BLaER1 treated with 17β-estradiol and CSF1 and Interleukin-3, amounts not matched to agents 10 nM and 100 nM (cell line): Measurements from ENCODE around the gene COL18A1.

Experiments used
- H3K27ac ChIP-seq, 11 experiments: shearing (Covaris generic); formaldehyde crosslinking; 2 replicates each; pipeline ENCODE4 v1.8.1; 2022
- H3K27me3 ChIP-seq, 11 experiments: shearing (Covaris generic); formaldehyde crosslinking; 2 replicates each; pipeline ENCODE4 v1.8.1; 2022
- H3K36me3 ChIP-seq, 11 experiments: shearing (Covaris generic); formaldehyde crosslinking; 2 replicates each; pipeline ENCODE4 v1.8.1; 2022
- H3K4me1 ChIP-seq, 10 experiments: shearing (Covaris generic); formaldehyde crosslinking; 2 replicates each; pipeline ENCODE4 v1.8.1; 2022
- H3K4me2 ChIP-seq, 11 experiments: shearing (Covaris generic); formaldehyde crosslinking; 2 replicates each; pipeline ENCODE4 v1.8.1; 2022
- H3K4me3 ChIP-seq, 10 experiments: shearing (Covaris generic); formaldehyde crosslinking; 2 replicates each; pipeline ENCODE4 v1.8.1; 2022
- H3K9ac ChIP-seq, 11 experiments: shearing (Covaris generic); formaldehyde crosslinking; 2 replicates each; pipeline ENCODE4 v1.8.1; 2022
- H3K9me3 ChIP-seq, 11 experiments: shearing (Covaris generic); formaldehyde crosslinking; replicated peaks in 1 of 11; 2 replicates each; pipeline ENCODE4 v1.8.1; 2022
- H4K20me1 ChIP-seq, 11 experiments: shearing (Covaris generic); formaldehyde crosslinking; 2 replicates each; pipeline ENCODE4 v1.8.1; 2022
- Cebpa-rat ChIP-seq, 11 experiments: shearing (Covaris generic); IDR thresholded peaks; 2 replicates each; pipeline ENCODE4 v1.8.1; 2022

Gene COL18A1

GRCh38 chr21:45468051-45468970, 63.3 kb downstream of the COL18A1 start:
- no peaks in the 10 kb centered on the region for H3K36me3 ChIP-seq
- H3K27me3 ChIP-seq: peaks cover 0 to 11% (median 0%) of the 10 kb centered on the region in 11 experiments; a peak in 4 of 22 replicates
- H4K20me1 ChIP-seq: peaks cover 0 to 4% (median 0%) of the 10 kb centered on the region in 11 experiments; a peak in 1 of 22 replicates
- no peak overlapping the region for H3K9ac ChIP-seq
- peaks cover 17 to 74% (median 64%) of the 10 kb centered on the region in 10 experiments for H3K4me1 ChIP-seq
- H3K9me3 ChIP-seq: no peaks in the 10 kb centered on the region
- H3K4me3 ChIP-seq: no peak overlapping the region
- H3K4me2 ChIP-seq: no peak overlapping the region
- no peak for TF ChIP-seq Cebpa-rat (IDR thresholded peaks at IDR 0.05)
- no peak overlapping the region for H3K27ac ChIP-seq

GRCh38 chr21:45468971-45469272, 64.0 kb downstream of the COL18A1 start:
- no peak overlapping the region for H3K4me2 ChIP-seq
- H3K9me3 ChIP-seq: no peaks in the 10 kb centered on the region
- H3K36me3 ChIP-seq: no peaks in the 10 kb centered on the region
- peaks cover 0 to 12% (median 0%) of the 10 kb centered on the region in 11 experiments; a peak in 4 of 22 replicates for H3K27me3 ChIP-seq
- peaks cover 0 to 4% (median 0%) of the 10 kb centered on the region in 11 experiments; a peak in 1 of 22 replicates for H4K20me1 ChIP-seq
- no peak for TF ChIP-seq Cebpa-rat (IDR thresholded peaks at IDR 0.05)
- no peak overlapping the region for H3K27ac ChIP-seq
- H3K4me3 ChIP-seq: no peak overlapping the region
- peaks cover 17 to 74% (median 64%) of the 10 kb centered on the region in 10 experiments for H3K4me1 ChIP-seq
- H3K9ac ChIP-seq: no peak overlapping the region

GRCh38 chr21:45469273-45470086, 64.5 kb downstream of the COL18A1 start:
- Histone ChIP-seq H3K27ac (no peak overlapping the region), H3K4me3 (no peak overlapping the region), H3K4me2 (peak overlapping the region in 7 of 11 experiments; percentile 21 to 84 (median 81); a peak in 9 of 22 replicates), H4K20me1 (peaks cover 0 to 4% (median 0%) of the 10 kb centered on the region in 11 experiments; a peak in 1 of 22 replicates), H3K27me3 (peaks cover 0 to 12% (median 0%) of the 10 kb centered on the region in 11 experiments; a peak in 4 of 22 replicates), H3K4me1 (peaks cover 17 to 69% (median 58%) of the 10 kb centered on the region in 10 experiments), H3K9me3 (peaks cover 0 to 1% (median 0%) of the 10 kb centered on the region in 11 experiments; a peak in 4 of 22 replicates), H3K9ac (no peak overlapping the region), H3K36me3 (no peaks in the 10 kb centered on the region)
- no peak for TF ChIP-seq Cebpa-rat (IDR thresholded peaks at IDR 0.05)

- H3K4me3 ChIP-seq: no peak overlapping the region
- no peak overlapping the region for H3K27ac ChIP-seq
- no peak for TF ChIP-seq Cebpa-rat (IDR thresholded peaks at IDR 0.05)
- no peaks in the 10 kb centered on the region for H3K36me3 ChIP-seq
- peak overlapping the region in 8 of 11 experiments; percentile 59 to 85 (median 82); a peak in 16 of 22 replicates for H3K4me2 ChIP-seq
- H3K9ac ChIP-seq: no peak overlapping the region
- peaks cover 17 to 63% (median 52%) of the 10 kb centered on the region in 10 experiments for H3K4me1 ChIP-seq
- H3K9me3 ChIP-seq: peaks cover 0 to 4% (median 0%) of the 10 kb centered on the region in 11 experiments; a peak in 4 of 22 replicates
- H4K20me1 ChIP-seq: peaks cover 0 to 4% (median 0%) of the 10 kb centered on the region in 11 experiments; a peak in 1 of 22 replicates
- H3K27me3 ChIP-seq: peaks cover 0 to 12% (median 0%) of the 10 kb centered on the region in 11 experiments; a peak in 4 of 22 replicates
Measured at GRCh38 chr21:45470087-45470515, 65.1 kb downstream of the COL18A1 start.

- no peaks in the 10 kb centered on the region for H3K36me3 ChIP-seq
- H3K9ac ChIP-seq: peak overlapping the region in 5 of 11 experiments; percentile 2 to 32 (median 17); a peak in 2 of 22 replicates
Measured at GRCh38 chr21:45470773-45471524, 66.0 kb downstream of the COL18A1 start.

GRCh38 chr21:45471525-45472221, 66.7 kb downstream of the COL18A1 start:
- Histone ChIP-seq H3K4me2 (peak overlapping the region; percentile 56 to 85 (median 76)), H4K20me1 (peaks cover 0 to 4% (median 0%) of the 10 kb centered on the region in 11 experiments; a peak in 1 of 22 replicates), H3K36me3 (no peaks in the 10 kb centered on the region), H3K9me3 (peaks cover 0 to 4% (median 0%) of the 10 kb centered on the region in 11 experiments; a peak in 4 of 22 replicates), H3K4me1 (peaks cover 19 to 50% (median 44%) of the 10 kb centered on the region in 10 experiments), H3K27me3 (peaks cover 0 to 12% (median 0%) of the 10 kb centered on the region in 11 experiments; a peak in 4 of 22 replicates), H3K27ac (peak overlapping the region in 2 of 11 experiments; percentile 29 to 54; a peak in 1 of 22 replicates), H3K4me3 (no peak overlapping the region), H3K9ac (peak overlapping the region in 6 of 11 experiments; percentile 2 to 32 (median 18); a peak in 3 of 22 replicates)
- no peak for TF ChIP-seq Cebpa-rat (IDR thresholded peaks at IDR 0.05)

More at GRCh38 chr21:45470773-45471524, 66.0 kb downstream of the COL18A1 start:
- no peak overlapping the region for H3K4me3 ChIP-seq
- H3K4me1 ChIP-seq: peaks cover 17 to 54% (median 43%) of the 10 kb centered on the region in 10 experiments
- peaks cover 0 to 12% (median 0%) of the 10 kb centered on the region in 11 experiments; a peak in 4 of 22 replicates for H3K27me3 ChIP-seq
- peak overlapping the region in 2 of 11 experiments; percentile 29 to 54; a peak in 2 of 22 replicates for H3K27ac ChIP-seq
- H3K9me3 ChIP-seq: peaks cover 0 to 4% (median 0%) of the 10 kb centered on the region in 11 experiments; a peak in 4 of 22 replicates
- H3K4me2 ChIP-seq: peak overlapping the region; percentile 56 to 85 (median 76)
- peaks cover 0 to 4% (median 0%) of the 10 kb centered on the region in 11 experiments; a peak in 1 of 22 replicates for H4K20me1 ChIP-seq
- TF ChIP-seq Cebpa-rat (IDR thresholded peaks at IDR 0.05): no peak
